Measurements from ENCODE around the gene FOXC1. TPM values are rescaled to one million over a fixed set of nuclear protein-coding genes. Genes with fewer than 3 reads are reported as not detected.

The FOXC1 gene
- total RNA-seq, 6 donors from 2014 or later = 0.22 to 5.5 (median 2.2) TPM

DNA sequence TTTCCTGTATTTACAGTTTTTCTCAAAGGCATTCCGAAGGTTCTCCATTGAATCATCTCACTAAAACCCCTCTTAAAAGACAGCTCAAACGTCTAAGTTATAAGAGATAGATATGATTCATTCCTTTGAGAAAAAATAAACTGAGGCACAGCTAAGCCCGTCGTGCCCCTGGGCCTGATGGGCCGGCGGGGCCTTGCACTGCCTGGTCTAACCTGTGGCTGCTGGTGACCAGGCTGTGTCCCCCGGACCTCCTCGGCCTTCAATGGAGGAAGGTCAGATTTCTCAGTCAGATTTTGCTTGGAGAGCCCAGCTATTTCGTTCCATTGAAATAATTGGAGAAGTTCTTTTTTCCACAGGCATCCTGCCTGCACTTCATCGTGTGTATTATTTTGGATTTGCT, 11.3 kb upstream of the FOXC1 start:
- TF ChIP-seq EP300 (IDR thresholded peaks at IDR 0.05) (no peak), POLR2AphosphoS5 (IDR thresholded peaks at IDR 0.05) (no peak), POLR2A (IDR thresholded peaks at IDR 0.05) (no peak)
- TF ChIP-seq, protein P1, sequence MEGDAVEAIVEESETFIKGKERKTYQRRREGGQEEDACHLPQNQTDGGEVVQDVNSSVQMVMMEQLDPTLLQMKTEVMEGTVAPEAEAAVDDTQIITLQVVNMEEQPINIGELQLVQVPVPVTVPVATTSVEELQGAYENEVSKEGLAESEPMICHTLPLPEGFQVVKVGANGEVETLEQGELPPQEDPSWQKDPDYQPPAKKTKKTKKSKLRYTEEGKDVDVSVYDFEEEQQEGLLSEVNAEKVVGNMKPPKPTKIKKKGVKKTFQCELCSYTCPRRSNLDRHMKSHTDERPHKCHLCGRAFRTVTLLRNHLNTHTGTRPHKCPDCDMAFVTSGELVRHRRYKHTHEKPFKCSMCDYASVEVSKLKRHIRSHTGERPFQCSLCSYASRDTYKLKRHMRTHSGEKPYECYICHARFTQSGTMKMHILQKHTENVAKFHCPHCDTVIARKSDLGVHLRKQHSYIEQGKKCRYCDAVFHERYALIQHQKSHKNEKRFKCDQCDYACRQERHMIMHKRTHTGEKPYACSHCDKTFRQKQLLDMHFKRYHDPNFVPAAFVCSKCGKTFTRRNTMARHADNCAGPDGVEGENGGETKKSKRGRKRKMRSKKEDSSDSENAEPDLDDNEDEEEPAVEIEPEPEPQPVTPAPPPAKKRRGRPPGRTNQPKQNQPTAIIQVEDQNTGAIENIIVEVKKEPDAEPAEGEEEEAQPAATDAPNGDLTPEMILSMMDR (IDR thresholded peaks at IDR 0.05) = no peak
- Histone ChIP-seq H3K27ac (no peak overlapping the region), H3K36me3 (no peaks in the 10 kb centered on the region), H3K27me3 (peaks cover 0 to 23% (median 9%) of the 10 kb centered on the region in 4 donors), H3K4me1 (peaks cover 6 to 16% (median 10%) of the 10 kb centered on the region in 4 donors), H3K4me3 (no peak overlapping the region), H3K9me3 (no peaks in the 10 kb centered on the region)
- 87 to 90% methylated on average over 10 of the region's 10 CpGs for WGBS, 2 donors
- DNase-seq (no peak), ATAC-seq (ENCODE audit: low FRiP score in 2 of 2) (no peak)

DNA sequence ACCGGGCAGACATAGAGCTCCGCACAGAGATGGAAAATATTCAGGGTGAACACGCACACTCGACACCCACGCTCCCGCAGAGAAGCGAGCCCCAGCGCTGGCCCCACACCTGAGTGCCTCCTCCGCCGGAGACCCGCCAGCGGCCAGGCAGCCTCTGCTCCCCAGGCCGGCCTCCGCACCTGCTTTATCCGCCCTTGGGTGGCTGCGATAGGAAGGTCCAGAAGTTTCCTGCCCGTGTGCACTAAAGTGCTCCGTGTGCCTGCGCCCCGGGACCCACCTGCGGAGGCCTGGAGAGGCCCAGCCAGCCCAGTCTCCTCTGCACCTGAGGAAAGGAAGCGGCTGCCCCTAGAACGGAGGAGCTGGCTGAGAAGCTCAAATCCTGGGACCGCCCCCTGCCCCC, 10.8 kb upstream of the FOXC1 start:
- TF ChIP-seq POLR2AphosphoS5 (IDR thresholded peaks at IDR 0.05) = no peak
- no peak for TF ChIP-seq POLR2A (IDR thresholded peaks at IDR 0.05)
- TF ChIP-seq, protein P1 (IDR thresholded peaks at IDR 0.05) = no peak
- no peak for TF ChIP-seq EP300 (IDR thresholded peaks at IDR 0.05)
- Histone ChIP-seq H3K36me3 (no peaks in the 10 kb centered on the region), H3K27me3 (peaks cover 0 to 27% (median 12%) of the 10 kb centered on the region in 4 donors), H3K27ac (no peak overlapping the region), H3K4me3 (no peak overlapping the region), H3K9me3 (no peaks in the 10 kb centered on the region), H3K4me1 (peaks cover 6 to 18% (median 11%) of the 10 kb centered on the region in 4 donors)
- WGBS, 2 donors = 90 to 91% methylated on average over 22 to 24 of the region's 24 CpGs
- no peak for ATAC-seq (ENCODE audit: low FRiP score in 2 of 2)
- DNase-seq = no peak

DNA sequence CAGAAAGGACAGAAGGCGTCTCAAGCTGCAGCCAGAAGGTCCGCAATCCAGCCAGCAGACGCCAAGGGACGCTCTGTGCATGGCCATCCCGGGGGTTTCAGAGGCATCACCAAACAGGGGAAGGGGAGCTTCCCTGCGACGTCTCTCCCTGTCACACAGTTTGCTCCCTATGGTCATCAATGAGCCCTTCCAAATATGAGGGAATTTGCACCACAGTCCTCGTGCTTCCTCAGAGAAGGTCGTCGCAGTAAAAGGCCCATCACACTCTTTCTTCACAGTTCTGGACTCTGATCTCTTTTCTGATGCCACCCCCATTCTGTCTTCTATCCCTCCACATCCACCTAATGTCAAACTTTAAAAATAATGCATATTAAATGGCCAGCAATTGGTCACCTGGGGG, 10.2 kb upstream of the FOXC1 start:
- H3K4me3 ChIP-seq = no peak overlapping the region
- H3K9me3 ChIP-seq = no peaks in the 10 kb centered on the region
- ATAC-seq (ENCODE audit: low FRiP score in 2 of 2) (no peak), DNase-seq (no peak)
- peaks cover 11 to 24% (median 16%) of the 10 kb centered on the region in 4 donors for H3K4me1 ChIP-seq
- TF ChIP-seq EP300 (IDR thresholded peaks at IDR 0.05) (no peak), POLR2AphosphoS5 (IDR thresholded peaks at IDR 0.05) (no peak), POLR2A (IDR thresholded peaks at IDR 0.05) (no peak)
- no peak overlapping the region for H3K27ac ChIP-seq
- no peaks in the 10 kb centered on the region for H3K36me3 ChIP-seq
- 87 to 94% methylated on average over 10 of the region's 10 CpGs for WGBS, 2 donors
- H3K27me3 ChIP-seq = peaks cover 0 to 32% (median 17%) of the 10 kb centered on the region in 4 donors

DNA sequence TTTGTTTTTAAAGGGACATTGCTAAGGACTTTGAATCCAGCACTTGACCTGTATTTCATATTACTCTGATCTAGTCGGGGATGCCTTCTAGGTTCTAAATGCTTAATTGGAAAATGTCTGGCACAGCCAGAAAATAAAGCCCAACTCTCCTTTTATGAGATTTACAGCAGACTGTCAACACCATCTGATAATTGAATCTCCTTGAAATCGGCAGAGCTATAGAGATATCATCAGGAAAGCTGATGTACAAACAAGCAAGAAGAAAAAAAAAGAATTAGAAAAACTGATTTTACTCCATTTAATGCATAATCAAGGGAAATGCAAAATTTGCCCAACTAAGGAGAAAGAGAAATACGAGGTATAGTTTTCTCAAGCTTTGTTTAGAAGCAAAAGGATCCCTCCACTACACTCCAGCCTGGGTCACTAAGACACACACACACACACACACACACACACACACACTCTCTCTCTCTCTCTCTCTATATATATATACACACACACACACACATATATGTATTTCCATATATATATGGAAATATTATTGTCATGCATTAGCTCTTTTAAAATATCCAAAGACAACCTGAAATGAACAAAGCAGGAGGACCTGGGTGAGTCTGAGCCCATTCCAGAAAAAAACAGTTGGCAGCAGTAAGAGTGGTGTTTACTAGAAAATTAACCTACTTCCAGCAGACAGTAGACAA, 9.5 kb upstream of the FOXC1 start:
- no peaks in the 10 kb centered on the region for H3K9me3 ChIP-seq
- TF ChIP-seq, protein P1 (IDR thresholded peaks at IDR 0.05) = no peak
- TF ChIP-seq EP300 (IDR thresholded peaks at IDR 0.05) = no peak
- no peak for TF ChIP-seq POLR2AphosphoS5 (IDR thresholded peaks at IDR 0.05)
- TF ChIP-seq POLR2A (IDR thresholded peaks at IDR 0.05) = no peak
- H3K4me1 ChIP-seq = peaks cover 19 to 32% (median 23%) of the 10 kb centered on the region in 4 donors
- DNase-seq (no peak), ATAC-seq (ENCODE audit: low FRiP score in 2 of 2) (no peak)
- no peaks in the 10 kb centered on the region for H3K36me3 ChIP-seq
- peaks cover 0 to 39% (median 23%) of the 10 kb centered on the region in 4 donors for H3K27me3 ChIP-seq
- H3K4me3 ChIP-seq = no peak overlapping the region
- WGBS, 2 donors = 69 to 73% methylated on average over 3 of the region's 3 CpGs
- H3K27ac ChIP-seq = no peak overlapping the region

DNA sequence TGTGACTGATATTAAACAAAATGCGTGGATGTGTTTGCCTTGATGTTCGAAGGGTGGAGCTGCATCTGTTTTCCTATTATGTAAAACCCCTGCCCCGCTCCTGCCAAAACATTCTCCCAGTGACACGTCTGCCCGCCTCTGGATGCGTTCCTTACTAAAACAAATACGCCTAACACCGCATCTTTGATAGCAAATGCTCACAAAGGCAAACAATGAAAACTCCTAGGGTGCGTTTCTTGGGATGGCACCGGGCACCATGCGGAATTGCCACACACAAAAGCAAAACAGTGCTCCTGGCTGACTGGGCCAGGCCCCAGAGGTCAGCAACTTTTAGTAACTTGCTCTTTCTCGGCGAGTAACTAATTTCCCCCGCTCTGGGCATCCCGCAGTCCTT, 9.0 kb upstream of the FOXC1 start:
- no peak for TF ChIP-seq POLR2A (IDR thresholded peaks at IDR 0.05)
- TF ChIP-seq, protein P1 (IDR thresholded peaks at IDR 0.05) = no peak
- no peak for TF ChIP-seq EP300 (IDR thresholded peaks at IDR 0.05)
- TF ChIP-seq POLR2AphosphoS5 (IDR thresholded peaks at IDR 0.05) = no peak
- Histone ChIP-seq H3K9me3 (no peaks in the 10 kb centered on the region), H3K27ac (no peak overlapping the region), H3K4me1 (peaks cover 20 to 35% (median 27%) of the 10 kb centered on the region in 4 donors), H3K27me3 (peaks cover 0 to 45% (median 27%) of the 10 kb centered on the region in 4 donors), H3K4me3 (no peak overlapping the region), H3K36me3 (no peaks in the 10 kb centered on the region)
- no peak for ATAC-seq (ENCODE audit: low FRiP score in 2 of 2)
- 46 to 49% methylated on average over 14 to 15 of the region's 15 CpGs for WGBS, 2 donors
- no peak for DNase-seq
